Stimulated activated naive CD4-positive, alpha-beta T cell (primary cell): Measurements from ENCODE around the gene BTBD9.

Source experiments
- DNase-seq, 6 experiments: peaks; one replicate each; lab custom pipeline; 2025; lab: John Stamatoyannopoulos, UW

The BTBD9 gene

GRCh38 chr6:38161754-38162492 lies 477.8 kb downstream of the BTBD9 start:
- DNase-seq: no peak

GRCh38 chr6:38161331-38161730 lies 478.4 kb downstream of the BTBD9 start:
- no peak for DNase-seq

GRCh38 chr6:38160831-38161230 lies 478.9 kb downstream of the BTBD9 start:
- no peak for DNase-seq

- no peak for DNase-seq
Measured at GRCh38 chr6:38159596-38159995, 480.1 kb downstream of the BTBD9 start.

- DNase-seq: no peak
Measured at GRCh38 chr6:38158762-38159350, 480.9 kb downstream of the BTBD9 start.

- no peak for DNase-seq
Measured at GRCh38 chr6:38157905-38158304, 481.8 kb downstream of the BTBD9 start.

- no peak for DNase-seq
Measured at GRCh38 chr6:38156818-38157565, 482.7 kb downstream of the BTBD9 start.

GRCh38 chr6:38155621-38156204 lies 484.0 kb downstream of the BTBD9 start:
- no peak for DNase-seq

- no peak for DNase-seq
Measured at GRCh38 chr6:38155144-38155543, 484.6 kb downstream of the BTBD9 start.

GRCh38 chr6:38154731-38155130 lies 485.0 kb downstream of the BTBD9 start:
- DNase-seq: no peak

GRCh38 chr6:38153798-38154345 lies 485.9 kb downstream of the BTBD9 start:
- DNase-seq: no peak

- DNase-seq: no peak
Measured at GRCh38 chr6:38153076-38153797, 486.5 kb downstream of the BTBD9 start.

- no peak for DNase-seq
Measured at GRCh38 chr6:38152620-38153019, 487.1 kb downstream of the BTBD9 start.

GRCh38 chr6:38151580-38152500 lies 487.9 kb downstream of the BTBD9 start:
- no peak for DNase-seq

GRCh38 chr6:38150681-38151296 lies 488.9 kb downstream of the BTBD9 start:
- DNase-seq: no peak

- no peak for DNase-seq
Measured at GRCh38 chr6:38150021-38150420, 489.7 kb downstream of the BTBD9 start.

- no peak for DNase-seq
Measured at GRCh38 chr6:38149531-38149930, 490.2 kb downstream of the BTBD9 start.

- no peak for DNase-seq
Measured at GRCh38 chr6:38148606-38149005, 491.1 kb downstream of the BTBD9 start.

GRCh38 chr6:38146734-38147027 lies 493.0 kb downstream of the BTBD9 start:
- DNase-seq: no peak

GRCh38 chr6:38146021-38146733 lies 493.6 kb downstream of the BTBD9 start:
- DNase-seq: no peak
